Eye (tissue), 1 donor: ENCODE measurements around the gene CTNNA3.

Source experiments
- DNase-seq: peaks from one replicate; pipeline ENCODE4 v3.0.0-alpha.2; 2015

Gene CTNNA3

GRCh38 chr10:66189271-66189670, 1506.7 kb downstream of the CTNNA3 start:
- DNase-seq, result no peak

GRCh38 chr10:66187053-66187733, 1508.8 kb downstream of the CTNNA3 start:
- DNase-seq, result peak; percentile 19

- DNase-seq, result no peak
Measured at GRCh38 chr10:66183028-66183427, 1513.0 kb downstream of the CTNNA3 start.

GRCh38 chr10:66180581-66181318, 1515.2 kb downstream of the CTNNA3 start:
- DNase-seq, result peak; percentile 88

- DNase-seq, result no peak
Measured at GRCh38 chr10:66180021-66180420, 1516.0 kb downstream of the CTNNA3 start.

- no peak for DNase-seq
Measured at GRCh38 chr10:66176772-66177171, 1519.2 kb downstream of the CTNNA3 start.

- DNase-seq, result no peak
Measured at GRCh38 chr10:66167816-66168215, 1528.2 kb downstream of the CTNNA3 start.

GRCh38 chr10:66162560-66163143, 1533.3 kb downstream of the CTNNA3 start:
- DNase-seq, result no peak

- DNase-seq, result no peak
Measured at GRCh38 chr10:66151346-66151745, 1544.6 kb downstream of the CTNNA3 start.

- no peak for DNase-seq
Measured at GRCh38 chr10:66148312-66148711, 1547.7 kb downstream of the CTNNA3 start.

GRCh38 chr10:66144016-66144415, 1552.0 kb downstream of the CTNNA3 start:
- DNase-seq, result no peak

- no peak for DNase-seq
Measured at GRCh38 chr10:66102756-66103155, 1593.2 kb downstream of the CTNNA3 start.

GRCh38 chr10:66098595-66099480, 1597.2 kb downstream of the CTNNA3 start:
- no peak for DNase-seq

GRCh38 chr10:66095610-66096009, 1600.4 kb downstream of the CTNNA3 start:
- peak; percentile 22 for DNase-seq

- DNase-seq, result no peak
Measured at GRCh38 chr10:66085906-66086305, 1610.1 kb downstream of the CTNNA3 start.

GRCh38 chr10:66071907-66072306, 1624.1 kb downstream of the CTNNA3 start:
- DNase-seq, result no peak

GRCh38 chr10:66058594-66058993, 1637.4 kb downstream of the CTNNA3 start:
- no peak for DNase-seq

GRCh38 chr10:66049335-66049734, 1646.7 kb downstream of the CTNNA3 start:
- no peak for DNase-seq

GRCh38 chr10:66045859-66046258, 1650.1 kb downstream of the CTNNA3 start:
- DNase-seq, result no peak

- no peak for DNase-seq
Measured at GRCh38 chr10:66041771-66042170, 1654.2 kb downstream of the CTNNA3 start.

- DNase-seq, result no peak
Measured at GRCh38 chr10:66038623-66039022, 1657.4 kb downstream of the CTNNA3 start.

- no peak for DNase-seq
Measured at GRCh38 chr10:66026321-66026720, 1669.7 kb downstream of the CTNNA3 start.

GRCh38 chr10:66025186-66025585, 1670.8 kb downstream of the CTNNA3 start:
- no peak for DNase-seq
